ENCODE measurements around the gene PER1.

The PER1 gene

DNA sequence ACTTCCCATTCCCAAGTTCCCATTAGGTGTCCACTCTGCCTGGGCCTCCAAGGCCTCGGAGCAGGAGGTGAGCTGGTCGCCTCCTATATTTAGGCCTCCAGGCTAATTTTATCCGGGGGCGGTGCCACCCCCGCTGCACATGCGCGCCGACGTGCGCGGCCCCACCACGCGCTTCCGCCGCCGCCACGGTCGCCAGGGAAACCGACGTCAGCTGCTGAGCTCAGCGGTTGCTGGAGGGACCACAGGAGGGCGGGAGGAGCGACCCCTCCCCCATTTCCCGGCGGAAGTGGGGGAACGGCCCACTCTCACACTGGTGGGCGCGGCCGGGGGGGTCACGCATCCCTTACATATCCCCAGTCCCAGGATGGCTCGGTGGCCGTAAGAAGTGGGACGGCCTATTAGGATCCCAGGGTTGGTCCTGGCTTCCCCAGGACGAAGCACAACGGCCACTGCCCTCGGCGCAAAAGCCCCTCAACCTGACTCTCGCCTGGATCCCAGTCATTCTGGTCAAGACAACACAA, 1.0 kb downstream of the PER1 start:
- DNase-seq: peak; percentile 55

DNA sequence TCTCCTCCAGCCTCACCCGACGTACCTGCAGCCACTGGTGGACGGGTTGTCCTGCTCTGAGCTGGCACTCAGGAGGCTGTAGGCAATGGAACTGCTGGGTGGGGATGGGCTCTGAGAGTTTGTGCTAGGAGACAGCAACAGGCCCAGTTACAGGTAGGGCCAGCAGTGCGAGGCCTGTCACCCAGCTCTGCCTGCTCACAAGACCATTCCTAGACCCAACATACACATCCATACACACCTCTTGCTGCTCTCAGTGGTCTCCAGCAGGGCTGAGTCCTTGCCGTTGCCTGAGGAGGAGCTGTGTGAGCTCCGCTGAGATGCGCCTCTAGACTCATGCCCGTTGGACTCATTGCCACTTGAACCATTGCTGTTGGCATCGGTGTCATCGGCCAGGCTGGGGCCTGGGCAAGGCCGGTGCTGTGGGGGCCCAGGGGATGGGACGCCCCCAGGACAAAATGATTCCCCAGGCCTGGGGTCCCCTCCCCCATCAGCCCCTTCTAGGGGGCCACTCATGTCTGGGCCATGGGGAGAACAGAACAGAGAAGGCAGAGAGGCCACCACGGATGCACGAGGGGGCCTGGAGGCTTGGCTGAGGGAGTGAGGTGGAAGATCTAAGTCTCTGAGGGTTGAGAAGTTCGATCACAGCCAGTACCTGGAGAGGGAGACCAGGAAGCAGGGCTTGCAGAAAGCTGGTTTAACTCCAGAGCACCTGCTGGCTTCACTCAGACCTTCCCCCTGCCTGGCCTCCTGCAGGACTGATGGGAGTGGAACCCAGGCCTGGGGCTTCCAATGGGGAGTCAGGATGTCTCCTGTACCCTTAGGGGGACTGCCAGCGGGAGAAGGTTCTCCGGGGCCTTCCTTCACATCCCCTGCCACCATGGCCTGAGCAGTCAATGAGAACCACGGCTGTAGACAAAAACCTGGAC, 1.7 kb downstream of the PER1 start:
- DNase-seq: no peak

- DNase-seq: no peak
Measured at GRCh38 chr17:8149419-8150193, 2.6 kb downstream of the PER1 start.

DNA sequence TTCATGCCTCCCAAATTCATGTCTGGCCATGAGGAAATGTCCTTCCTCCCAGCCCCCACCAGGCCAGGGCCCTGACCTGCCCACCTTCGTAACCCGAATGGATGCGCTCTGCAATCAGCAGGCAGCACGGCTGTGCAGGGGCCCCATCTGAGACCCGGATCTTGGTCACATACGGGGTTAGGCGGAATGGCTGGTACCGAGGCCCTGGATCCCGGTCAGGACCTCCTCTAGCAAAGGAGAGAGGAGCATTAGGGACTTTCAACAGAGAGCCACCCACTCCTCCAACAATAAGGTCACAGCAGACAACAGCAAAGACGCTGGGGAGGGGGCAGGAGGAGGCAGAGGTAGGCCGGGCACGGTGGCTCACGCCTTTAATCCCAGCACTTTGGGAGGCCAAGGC, 3.6 kb downstream of the PER1 start:
- no peak for DNase-seq

DNA sequence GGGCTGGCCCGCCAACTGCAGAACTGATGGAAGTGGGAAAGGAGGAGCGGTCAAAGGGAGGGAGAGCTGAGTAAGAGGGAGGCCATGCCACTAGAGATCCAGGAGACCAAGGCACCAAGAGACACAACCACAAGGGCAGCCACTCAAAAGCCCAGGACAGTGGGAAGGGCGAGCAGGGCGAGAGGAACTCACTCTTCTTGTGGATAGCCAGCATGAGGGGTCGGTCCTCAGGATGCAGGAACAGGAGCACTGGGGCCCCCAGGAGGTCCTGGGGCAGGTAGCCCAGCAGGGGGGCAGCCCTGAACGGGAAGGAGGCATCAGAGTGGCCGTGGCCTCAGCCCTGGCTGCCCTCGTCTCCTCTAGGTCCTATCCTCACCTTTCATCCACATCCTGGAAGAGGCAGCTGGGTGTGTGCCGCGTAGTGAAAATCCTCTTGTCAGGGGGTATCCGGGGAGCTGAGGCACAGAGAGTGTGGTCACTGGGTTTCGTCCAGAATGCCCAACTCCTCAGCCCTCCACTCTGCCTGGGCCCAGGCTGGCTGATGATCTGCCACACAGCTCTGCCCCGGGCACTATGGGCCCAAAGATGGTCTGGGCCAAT, 4.3 kb downstream of the PER1 start:
- no peak for DNase-seq

- no peak for DNase-seq
Measured at GRCh38 chr17:8147141-8147804, 4.9 kb downstream of the PER1 start.

DNA sequence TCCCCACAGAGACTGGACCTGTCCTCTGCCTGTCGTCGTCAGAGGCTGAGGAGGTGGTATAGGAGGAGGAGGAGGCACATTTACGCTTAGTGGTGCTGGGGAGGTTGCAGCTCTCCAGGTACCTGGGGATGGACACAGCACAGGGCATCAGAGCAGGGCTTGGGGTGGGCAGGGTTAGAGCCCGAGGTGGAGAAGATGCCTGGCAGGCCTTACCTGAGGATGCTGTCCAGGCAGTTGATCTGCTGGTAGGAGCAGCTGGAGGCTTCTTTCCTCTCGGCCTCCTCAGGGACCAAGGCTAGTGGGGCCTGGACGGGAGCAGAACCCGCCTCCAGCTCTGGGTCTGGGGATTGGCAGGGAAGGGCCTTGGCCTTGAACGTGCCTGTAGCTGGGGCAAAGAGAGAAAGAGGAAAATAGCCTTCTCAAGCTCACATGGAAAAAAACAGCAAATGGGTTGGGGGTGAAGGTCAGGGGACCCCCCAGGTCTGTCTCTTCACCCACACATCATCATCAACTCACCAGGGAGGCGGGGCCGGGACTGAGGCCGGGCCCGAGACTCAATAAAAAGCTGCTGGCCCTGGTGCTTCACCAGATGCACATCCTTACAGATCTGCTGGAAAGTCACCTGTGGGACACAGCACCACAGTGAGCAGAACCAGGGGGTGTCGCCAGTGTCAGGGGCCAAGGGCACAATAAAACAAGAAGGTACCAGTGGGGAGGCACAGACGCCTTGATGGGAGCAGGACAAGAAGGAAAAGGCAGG, 5.6 kb downstream of the PER1 start:
- DNase-seq: no peak

DNA sequence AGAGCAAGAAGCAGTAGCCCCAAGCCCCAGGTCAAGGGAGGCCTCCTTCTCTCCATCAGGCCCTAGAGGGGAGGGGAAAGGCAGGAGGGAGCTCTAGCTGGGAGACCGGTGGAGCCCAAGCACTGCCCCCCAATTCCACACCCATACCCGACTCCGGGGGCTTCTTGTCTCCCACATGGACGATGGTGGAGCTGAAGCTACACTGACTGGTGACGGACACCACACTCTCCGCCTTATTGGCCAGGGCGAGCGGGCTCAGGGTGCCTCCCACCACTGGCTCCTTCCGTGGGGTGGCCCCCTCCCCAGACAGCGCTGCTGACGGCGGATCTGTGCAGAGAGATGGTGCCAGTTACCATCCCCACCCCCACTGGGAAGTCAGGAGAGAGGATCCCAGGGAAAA, 6.4 kb downstream of the PER1 start:
- DNase-seq: no peak

GRCh38 chr17:8144401-8145231, 7.6 kb downstream of the PER1 start:
- DNase-seq: no peak

DNA sequence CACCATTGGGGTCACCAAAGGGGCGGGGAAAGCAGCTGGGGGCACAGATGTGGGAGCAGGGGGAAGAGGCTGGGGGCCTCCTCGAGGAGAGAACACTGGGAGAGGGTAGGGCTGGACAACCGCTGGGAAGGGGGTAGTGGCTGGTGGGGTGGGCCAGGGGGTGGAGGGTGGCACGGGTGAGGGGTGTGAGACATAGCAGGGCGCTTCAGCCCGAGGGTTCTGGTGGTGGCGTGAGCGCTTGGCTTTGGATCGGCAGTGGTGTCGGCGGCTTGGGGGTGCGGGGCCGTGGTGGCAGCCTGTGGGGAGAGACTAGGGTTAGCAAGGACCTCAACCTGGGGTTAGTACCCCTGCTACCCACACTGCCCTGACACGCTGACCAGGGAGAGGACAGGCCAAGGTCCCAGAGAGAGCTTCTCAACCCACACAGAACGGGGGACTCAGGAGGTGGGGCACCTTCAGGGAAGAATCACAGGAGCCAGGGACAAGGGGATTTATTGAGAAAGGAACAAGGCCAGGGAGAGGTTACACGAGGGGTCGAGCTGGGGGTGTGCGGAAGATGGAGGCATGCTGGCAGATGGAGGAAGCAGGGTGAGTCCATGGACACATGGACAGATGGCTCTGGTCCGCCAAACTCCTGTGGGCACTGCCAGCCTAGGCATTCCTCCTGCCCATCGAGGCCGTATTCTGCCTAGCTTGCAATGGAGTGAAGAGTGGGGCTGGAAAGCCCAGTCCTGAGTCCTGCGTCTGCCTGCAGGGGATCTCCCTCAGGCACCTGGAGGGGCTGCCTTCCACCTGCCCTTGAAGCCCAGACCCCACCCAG, 8.4 kb downstream of the PER1 start:
- no peak for DNase-seq

DNA sequence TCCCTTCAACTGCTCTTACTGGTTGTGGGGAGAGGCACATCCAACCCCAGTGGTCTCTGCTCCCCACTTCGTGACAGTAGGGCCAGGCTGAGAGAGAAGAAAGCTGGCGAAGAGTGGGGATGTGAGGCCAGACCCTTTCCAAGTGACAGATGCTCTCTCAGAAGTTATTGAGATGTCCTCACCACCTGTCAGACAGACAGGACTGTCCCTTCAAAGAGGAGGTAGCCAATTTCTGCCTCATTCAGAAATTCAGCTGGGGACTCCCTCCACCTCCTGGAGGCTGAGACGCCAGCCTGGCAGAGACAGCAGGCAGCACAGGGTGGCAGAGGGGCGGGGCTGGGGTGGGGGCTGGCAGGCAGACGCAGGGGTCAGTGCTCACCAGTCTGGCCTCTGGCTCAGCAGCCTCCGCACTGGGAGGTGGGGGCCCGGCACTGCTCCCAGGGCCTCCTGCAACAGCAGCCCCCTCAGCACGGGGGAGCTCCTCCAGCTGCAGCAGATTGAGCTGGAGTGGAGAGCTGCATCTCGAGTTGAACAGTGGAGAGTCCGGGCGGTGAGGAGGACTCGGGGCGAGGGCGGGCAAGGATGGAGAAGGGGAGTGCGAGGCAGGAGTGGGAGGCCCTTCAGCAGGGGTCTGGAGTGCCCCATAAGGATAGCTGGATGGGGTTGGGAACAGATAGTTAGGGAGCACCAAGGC, 9.2 kb downstream of the PER1 start:
- DNase-seq: no peak

DNA sequence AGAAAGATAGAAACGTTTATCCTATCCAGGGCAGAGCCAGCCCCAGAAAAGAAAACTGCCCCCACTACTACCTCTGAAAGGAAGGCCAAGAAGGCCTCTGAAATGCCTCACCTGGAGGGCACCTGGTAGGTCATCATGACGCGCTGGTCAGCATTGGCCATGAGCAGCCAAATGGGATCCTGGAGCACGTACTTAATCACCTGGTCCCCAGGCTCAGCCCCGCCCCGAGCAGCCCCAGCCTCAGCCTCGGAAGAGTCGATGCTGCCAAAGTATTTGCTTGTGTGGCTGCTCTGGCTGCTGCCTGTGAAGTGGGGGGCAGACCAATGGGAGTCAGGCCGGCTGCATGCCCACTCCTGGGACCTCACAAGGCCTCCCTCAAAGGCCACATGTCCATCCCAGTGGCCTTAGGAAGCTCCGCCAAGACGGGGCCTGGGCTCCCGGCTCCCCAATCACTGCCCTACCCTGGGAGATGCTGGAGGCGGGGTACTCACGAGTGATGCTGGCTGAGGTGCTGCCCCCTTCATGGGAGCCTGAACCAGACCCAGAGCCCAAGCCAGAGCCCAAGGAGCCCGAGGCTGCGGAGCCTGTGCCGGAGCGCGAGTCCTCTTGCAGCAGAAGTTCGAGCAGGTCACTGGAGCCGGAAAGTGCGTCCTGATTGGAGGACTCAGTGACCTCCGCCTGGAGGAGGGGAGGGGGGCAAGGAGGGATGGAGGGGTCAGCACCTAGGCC, 9.9 kb downstream of the PER1 start:
- no peak for DNase-seq

- no peak for DNase-seq
Measured at GRCh38 chr17:8141741-8142140, 10.5 kb downstream of the PER1 start.

- no peak for DNase-seq
Measured at GRCh38 chr17:8141045-8141444, 11.2 kb downstream of the PER1 start.

DNA sequence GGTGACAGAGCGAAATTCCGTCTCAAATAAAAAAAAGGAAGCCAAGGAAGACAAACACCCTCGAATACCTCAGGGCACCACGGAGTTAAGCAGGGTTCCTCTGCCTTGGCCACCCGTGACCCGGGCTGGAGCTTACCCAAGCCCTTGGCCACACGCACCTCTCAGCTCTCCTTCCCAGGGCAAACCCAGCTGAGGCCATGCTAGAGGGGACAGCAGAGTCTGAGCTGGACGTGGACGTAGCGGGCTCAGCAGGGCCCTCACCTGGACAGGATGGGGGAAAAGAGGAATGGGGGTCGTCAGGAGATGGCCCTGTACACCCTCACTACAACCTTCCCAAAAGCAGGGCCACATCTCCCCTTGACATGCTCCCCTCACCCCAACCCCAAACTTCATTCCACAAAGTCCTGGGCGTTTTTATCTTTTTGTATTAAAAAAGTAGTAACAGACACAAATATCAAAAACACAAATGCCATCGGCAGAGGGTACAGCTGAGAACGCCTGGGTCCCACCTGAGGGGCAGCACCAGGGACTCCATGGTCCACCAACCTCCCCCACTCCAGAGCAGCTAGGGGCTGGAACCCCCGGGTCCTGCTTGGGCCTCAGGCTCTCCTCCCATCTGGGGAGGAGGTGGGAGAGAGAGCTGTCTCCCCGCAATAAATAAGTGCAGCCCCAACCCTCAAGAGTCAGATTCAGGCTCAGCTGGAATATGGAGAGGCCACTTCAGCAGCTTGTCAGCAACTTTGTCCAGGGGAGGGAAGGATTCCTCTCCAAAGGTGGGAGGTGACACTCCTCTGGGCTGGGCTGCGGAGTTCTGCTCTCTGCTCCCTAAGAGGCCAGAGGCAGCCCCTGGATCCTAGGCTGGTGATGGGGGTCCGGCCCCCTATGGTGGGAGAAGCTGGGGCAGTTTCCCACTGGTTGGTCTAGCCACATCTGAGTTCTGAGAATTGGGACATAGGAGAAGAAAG, 11.9 kb downstream of the PER1 start:
- DNase-seq: no peak

GRCh38 chr17:8138672-8139371, 13.4 kb downstream of the PER1 start:
- peak; percentile 98 for DNase-seq

GRCh38 chr17:8138374-8138671, 13.9 kb downstream of the PER1 start:
- DNase-seq: no peak
